ENCODE results near the gene CHRNA3. TPM values are rescaled to one million over a fixed set of nuclear protein-coding genes. Genes with fewer than 3 reads are reported as not detected.

CHRNA3 gene
- 0.29 and 0.38 TPM in 2 replicates for total RNA-seq
- long read RNA-seq, result 0 reads

DNA sequence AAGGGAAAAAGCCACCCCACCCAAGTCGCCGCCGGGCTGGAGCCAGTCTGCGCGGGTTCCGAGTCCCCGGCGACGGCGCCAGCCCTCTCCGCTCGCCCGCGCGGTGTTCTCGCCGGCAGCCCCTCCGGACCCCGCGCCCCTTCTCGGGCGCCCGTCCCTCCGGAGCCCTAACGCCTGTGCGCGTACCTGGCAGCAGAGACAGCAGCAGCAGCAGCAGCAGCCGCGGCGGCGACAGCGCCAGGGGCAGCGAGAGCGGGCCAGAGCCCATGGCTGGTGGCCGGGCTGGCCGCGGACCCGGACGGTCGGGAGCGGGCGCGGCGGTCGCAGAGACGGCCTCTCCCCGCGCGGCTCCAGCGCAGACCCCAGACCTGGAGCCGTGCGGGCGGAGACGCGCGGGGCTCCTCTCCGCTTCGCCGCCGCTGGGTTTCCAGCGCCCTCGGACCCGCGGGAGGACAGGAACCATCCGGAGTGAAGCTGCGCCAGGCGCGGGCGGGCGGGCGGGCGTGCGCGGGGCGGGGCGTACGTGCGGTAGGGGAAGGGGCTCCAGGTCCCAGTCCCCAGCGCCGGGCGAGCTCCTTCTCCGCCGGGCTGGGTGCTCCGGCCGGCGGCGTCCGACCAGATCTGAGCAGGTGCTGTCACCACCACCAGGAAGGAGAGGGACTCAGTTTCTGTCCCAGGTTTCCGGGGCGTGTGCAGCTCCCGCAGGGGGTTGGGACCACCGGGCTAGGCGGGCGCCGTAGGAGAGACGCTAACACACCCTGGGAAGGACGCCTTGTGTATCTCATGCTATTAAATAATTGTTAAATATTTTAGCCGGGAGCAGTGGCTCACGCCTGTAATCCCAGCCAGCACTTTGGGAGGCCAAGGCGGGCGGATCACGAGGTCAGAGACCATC, at the start of gene CHRNA3:
Gene CHRNA3, minus strand, starts transcription at position 470 of the 895 bp plus-strand sequence. Its CDS starts 202 bp downstream, at position 268.
- Mint-ChIP-seq H3K27ac (ENCODE audit: unreplicated experiment) (no peak within 1 kb of the TSS), H3K9me3 (ENCODE audit: unreplicated experiment) (no peaks in the 10 kb centered on the region), H3K4me3 (ENCODE audit: unreplicated experiment) (peak within 1 kb of the TSS; percentile 61), H3K27me3 (ENCODE audit: unreplicated experiment) (peaks cover 62% of the 10 kb centered on the region), H3K4me1 (ENCODE audit: unreplicated experiment) (peaks cover 14% of the 10 kb centered on the region), H3K36me3 (ENCODE audit: unreplicated experiment) (no peaks in the 10 kb centered on the region)
- TF ChIP-seq, protein P1, sequence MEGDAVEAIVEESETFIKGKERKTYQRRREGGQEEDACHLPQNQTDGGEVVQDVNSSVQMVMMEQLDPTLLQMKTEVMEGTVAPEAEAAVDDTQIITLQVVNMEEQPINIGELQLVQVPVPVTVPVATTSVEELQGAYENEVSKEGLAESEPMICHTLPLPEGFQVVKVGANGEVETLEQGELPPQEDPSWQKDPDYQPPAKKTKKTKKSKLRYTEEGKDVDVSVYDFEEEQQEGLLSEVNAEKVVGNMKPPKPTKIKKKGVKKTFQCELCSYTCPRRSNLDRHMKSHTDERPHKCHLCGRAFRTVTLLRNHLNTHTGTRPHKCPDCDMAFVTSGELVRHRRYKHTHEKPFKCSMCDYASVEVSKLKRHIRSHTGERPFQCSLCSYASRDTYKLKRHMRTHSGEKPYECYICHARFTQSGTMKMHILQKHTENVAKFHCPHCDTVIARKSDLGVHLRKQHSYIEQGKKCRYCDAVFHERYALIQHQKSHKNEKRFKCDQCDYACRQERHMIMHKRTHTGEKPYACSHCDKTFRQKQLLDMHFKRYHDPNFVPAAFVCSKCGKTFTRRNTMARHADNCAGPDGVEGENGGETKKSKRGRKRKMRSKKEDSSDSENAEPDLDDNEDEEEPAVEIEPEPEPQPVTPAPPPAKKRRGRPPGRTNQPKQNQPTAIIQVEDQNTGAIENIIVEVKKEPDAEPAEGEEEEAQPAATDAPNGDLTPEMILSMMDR (IDR thresholded peaks at IDR 0.05), result no peak
- DNase-seq (ENCODE audit: extremely low spot score, unreplicated experiment), result peak; percentile 73

DNA sequence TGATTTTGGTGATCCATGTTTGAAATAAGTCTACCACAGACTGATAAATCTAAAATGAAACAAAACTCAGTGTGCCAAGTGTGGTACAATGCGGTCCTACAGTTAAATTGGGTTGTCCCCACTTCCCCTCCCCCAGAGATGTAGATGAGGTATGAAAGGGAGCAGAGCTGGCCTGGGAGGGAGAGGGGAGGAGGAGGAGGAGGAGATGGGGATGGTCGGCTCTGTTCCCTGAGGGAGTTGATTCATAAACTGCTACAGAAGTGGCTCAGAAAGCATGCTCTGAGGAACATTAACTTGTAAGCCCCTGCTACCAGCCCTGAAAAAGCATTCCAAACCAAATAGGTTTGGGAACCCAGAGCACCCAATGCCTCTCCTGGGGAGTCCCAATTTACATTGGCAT, 48.2 kb upstream of the CHRNA3 start:
- no peak overlapping the region for H3K27ac Mint-ChIP-seq (ENCODE audit: unreplicated experiment)
- DNase-seq (ENCODE audit: extremely low spot score, unreplicated experiment), result no peak
- no peak overlapping the region for H3K4me3 Mint-ChIP-seq (ENCODE audit: unreplicated experiment)
- H3K27me3 Mint-ChIP-seq (ENCODE audit: unreplicated experiment), result peaks cover 48% of the 10 kb centered on the region
- H3K36me3 Mint-ChIP-seq (ENCODE audit: unreplicated experiment), result no peaks in the 10 kb centered on the region
- no peaks in the 10 kb centered on the region for H3K9me3 Mint-ChIP-seq (ENCODE audit: unreplicated experiment)
- H3K4me1 Mint-ChIP-seq (ENCODE audit: unreplicated experiment), result peaks cover 4% of the 10 kb centered on the region
- TF ChIP-seq, protein P1 (IDR thresholded peaks at IDR 0.05), result no peak

DNA sequence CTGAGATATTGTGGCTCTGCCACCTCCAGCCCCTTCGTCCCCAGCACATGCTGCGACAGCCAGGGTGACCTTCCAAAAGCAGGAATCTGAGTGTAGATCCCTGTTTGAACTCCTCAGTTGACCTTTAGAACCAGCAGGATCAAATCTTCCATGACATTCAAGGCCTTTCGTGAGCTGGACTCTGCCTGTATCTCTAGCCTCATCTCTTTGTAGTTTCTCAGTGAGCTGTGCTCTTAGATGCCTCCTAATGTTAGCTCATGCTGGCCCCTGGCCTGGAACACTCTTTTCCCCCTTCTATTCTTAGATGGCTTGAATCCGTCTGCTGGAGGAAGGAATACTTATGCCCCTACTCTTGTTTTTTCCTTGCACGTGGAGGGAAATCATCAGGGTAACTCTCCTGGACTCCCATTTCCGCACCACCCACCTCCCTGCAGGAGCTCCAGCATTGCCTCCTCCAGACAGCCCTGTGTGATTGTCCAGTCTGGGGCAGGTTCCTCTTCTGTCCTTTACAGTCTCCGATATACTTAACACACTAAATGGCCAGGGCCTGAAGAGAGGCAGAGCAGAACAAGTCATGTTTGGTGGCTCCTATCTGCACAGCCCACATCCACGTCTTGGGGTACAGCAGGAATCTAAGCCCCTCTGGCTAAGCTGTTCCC, 46.9 kb upstream of the CHRNA3 start:
- Mint-ChIP-seq H3K27ac (ENCODE audit: unreplicated experiment) (no peak overlapping the region), H3K4me1 (ENCODE audit: unreplicated experiment) (no peaks in the 10 kb centered on the region), H3K27me3 (ENCODE audit: unreplicated experiment) (peaks cover 48% of the 10 kb centered on the region)

DNA sequence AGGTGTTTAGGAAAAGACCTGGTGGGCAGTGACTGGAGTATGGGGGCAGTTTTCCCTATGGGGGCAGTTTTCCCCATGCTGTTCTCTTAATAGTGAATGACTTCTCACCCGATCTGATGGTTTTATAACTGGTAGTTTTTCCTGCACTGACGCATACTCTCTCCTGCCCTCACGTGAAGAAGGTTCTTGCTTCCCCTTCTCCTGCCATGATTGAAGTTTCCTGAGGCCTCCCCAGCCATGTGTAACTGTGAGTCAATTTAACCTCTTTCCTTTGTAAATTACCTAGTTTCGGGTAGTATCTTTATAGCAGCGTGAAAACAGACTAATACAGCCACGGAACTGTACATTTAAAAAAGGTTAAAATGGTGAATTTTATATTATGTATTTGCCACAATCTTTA, 45.2 kb upstream of the CHRNA3 start:
- TF ChIP-seq, protein P1 (IDR thresholded peaks at IDR 0.05), result no peak
- Mint-ChIP-seq H3K27me3 (ENCODE audit: unreplicated experiment) (peaks cover 51% of the 10 kb centered on the region), H3K36me3 (ENCODE audit: unreplicated experiment) (no peaks in the 10 kb centered on the region), H3K4me3 (ENCODE audit: unreplicated experiment) (no peak overlapping the region), H3K9me3 (ENCODE audit: unreplicated experiment) (no peaks in the 10 kb centered on the region), H3K27ac (ENCODE audit: unreplicated experiment) (no peak overlapping the region), H3K4me1 (ENCODE audit: unreplicated experiment) (no peaks in the 10 kb centered on the region)
- DNase-seq (ENCODE audit: extremely low spot score, unreplicated experiment), result no peak

More for the DNA sequence above, 46.9 kb upstream of the CHRNA3 start:
- TF ChIP-seq, protein P1 (IDR thresholded peaks at IDR 0.05), result no peak
- Mint-ChIP-seq H3K9me3 (ENCODE audit: unreplicated experiment) (no peaks in the 10 kb centered on the region), H3K36me3 (ENCODE audit: unreplicated experiment) (no peaks in the 10 kb centered on the region), H3K4me3 (ENCODE audit: unreplicated experiment) (no peak overlapping the region)
- DNase-seq (ENCODE audit: extremely low spot score, unreplicated experiment), result no peak

DNA sequence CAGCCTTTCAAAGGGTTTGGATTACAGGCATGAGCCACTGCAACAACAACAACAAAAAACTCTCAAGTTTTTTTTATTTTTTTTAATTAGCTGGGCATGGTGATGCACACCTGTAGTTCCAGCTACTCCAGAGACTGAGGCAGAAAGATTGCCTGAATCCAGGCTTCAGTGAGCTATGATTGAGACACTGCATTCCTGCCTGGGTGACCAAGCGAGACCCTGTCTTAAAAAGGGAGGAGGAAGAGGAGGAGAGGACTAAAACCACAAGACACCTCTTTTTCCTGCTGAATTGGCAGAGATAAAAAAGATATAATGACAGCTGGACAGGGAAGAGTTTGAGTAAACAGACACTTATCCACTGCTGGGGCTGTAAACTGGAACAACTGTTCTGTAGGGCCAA, 42.9 kb upstream of the CHRNA3 start:
- H3K36me3 Mint-ChIP-seq (ENCODE audit: unreplicated experiment), result no peaks in the 10 kb centered on the region
- TF ChIP-seq, protein P1 (IDR thresholded peaks at IDR 0.05), result no peak
- no peaks in the 10 kb centered on the region for H3K9me3 Mint-ChIP-seq (ENCODE audit: unreplicated experiment)
- DNase-seq (ENCODE audit: extremely low spot score, unreplicated experiment), result no peak
- no peak overlapping the region for H3K4me3 Mint-ChIP-seq (ENCODE audit: unreplicated experiment)
- peaks cover 55% of the 10 kb centered on the region for H3K27me3 Mint-ChIP-seq (ENCODE audit: unreplicated experiment)
- no peak overlapping the region for H3K27ac Mint-ChIP-seq (ENCODE audit: unreplicated experiment)
- H3K4me1 Mint-ChIP-seq (ENCODE audit: unreplicated experiment), result no peaks in the 10 kb centered on the region
